Esophagus squamous epithelium (tissue), 4 donors: ENCODE results near the gene BUD23.

Source experiments
- CTCF ChIP-seq, 6 experiments: fragments of 450-650 bp in 4 of 6; fragments of 200-600 bp in 2 of 6; sonication (generic) in 2 of 6; IDR thresholded peaks; one replicate each; pipeline ENCODE4 v1.5.1; 2016 to 2019; ENCODE audit warnings: antibody characterized with exemption in 6 of 6, mild to moderate bottlenecking in 4 of 6, moderate library complexity in 4 of 6
- POLR2A ChIP-seq, 4 donors: fragments of 450-650 bp; IDR thresholded peaks; one replicate each; pipeline ENCODE4 v1.6.1; 2017; ENCODE audit warnings: antibody characterized with exemption in 4 of 4, mild to moderate bottlenecking in 4 of 4, moderate library complexity in 3 of 4

- TF ChIP-seq CTCF (IDR thresholded peaks at IDR 0.05) (peak; percentile 46 to 99 (median 98)), POLR2A (IDR thresholded peaks at IDR 0.05) (no peak)
These were observed 15.9 kb upstream of the BUD23 start, which contains the start of gene VPS37D for GRCh38 chr7:73667344-73668102.
